Stimulated activated CD4-positive, alpha-beta T cell treated with anti-CD3 and anti-CD28 coated beads, Interleukin-1b, Interleukin-23, amount 100 ng/mL, for 4 hours (primary cell): Measurements from ENCODE around the gene BASP1.
"Not testable (repeated sequence)": the region's sequence is repeated elsewhere in the genome, so short reads cannot be mapped to it uniquely, and the experiment has no call there.

Experiments
- DNase-seq, 2 donors: peaks; one replicate each; pipeline ENCODE4 v3.0.0-alpha.2; 2020; ENCODE audit warnings: low read depth in 2 of 2

Gene BASP1

DNA sequence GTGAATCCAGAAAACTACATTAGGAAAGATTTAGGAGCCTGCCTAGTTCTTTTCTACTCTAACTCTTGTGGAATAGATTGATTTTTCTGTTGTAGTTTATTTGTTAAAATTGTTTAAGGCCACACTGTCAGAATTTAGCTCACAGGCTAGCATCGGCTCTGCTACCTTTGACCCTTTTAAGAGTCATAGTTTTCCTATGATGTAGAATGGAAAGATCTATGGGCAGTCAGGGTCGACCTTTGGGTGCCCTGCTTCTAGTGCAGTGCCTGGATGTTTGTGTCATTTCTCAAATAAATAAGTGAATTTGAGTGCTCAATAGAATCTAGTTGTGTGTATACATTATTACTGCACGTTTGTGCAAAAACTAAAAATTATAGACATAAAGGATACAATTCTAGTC lies 38.7 kb downstream of the BASP1 start:
- no peak for DNase-seq

DNA sequence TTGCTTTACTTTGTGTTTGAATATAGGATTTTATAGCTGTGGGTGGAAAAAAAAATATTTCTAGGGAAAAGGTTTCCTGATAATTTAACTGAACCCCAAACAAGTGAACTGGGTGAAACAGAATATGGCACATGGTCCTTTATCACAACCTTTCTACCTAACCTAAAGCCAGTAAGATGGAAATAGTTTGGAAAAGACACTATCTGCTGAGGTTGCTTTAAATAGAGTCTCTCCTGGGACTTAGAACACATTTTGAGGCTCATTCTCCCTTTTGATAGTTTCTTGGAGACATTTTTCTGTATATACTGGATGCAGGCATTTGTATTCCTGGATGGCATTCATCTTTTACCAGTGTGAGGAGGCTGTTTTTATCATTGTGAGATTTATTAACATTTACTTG lies 39.4 kb downstream of the BASP1 start:
- DNase-seq = no peak

DNA sequence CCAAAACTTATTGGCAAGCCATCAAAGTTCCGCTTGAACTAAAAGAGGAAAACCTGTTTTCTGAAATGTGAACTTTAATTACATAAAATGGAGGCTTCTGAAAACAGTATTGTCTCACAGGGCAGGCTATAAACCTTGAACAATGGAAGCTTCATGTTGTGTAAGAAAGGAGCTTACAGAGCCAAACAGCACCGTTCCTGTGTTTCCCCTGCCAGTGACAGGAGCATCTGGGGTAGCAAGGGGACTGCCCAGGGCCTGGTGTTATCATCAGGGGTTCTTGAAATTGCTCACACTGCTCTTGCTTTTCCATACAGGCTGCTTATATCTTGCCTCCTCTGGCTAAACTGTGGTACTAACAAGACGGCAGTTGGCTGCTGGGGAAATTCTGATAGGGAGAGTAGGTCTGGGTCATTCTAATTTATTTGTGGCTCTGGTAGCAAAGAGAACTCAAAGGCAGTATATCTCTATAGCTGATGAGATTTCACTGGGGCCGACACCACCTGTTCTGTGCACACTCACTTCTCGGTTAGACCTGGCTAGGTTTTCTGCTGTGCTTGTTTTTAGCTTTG lies 40.4 kb downstream of the BASP1 start:
- no peak for DNase-seq

DNA sequence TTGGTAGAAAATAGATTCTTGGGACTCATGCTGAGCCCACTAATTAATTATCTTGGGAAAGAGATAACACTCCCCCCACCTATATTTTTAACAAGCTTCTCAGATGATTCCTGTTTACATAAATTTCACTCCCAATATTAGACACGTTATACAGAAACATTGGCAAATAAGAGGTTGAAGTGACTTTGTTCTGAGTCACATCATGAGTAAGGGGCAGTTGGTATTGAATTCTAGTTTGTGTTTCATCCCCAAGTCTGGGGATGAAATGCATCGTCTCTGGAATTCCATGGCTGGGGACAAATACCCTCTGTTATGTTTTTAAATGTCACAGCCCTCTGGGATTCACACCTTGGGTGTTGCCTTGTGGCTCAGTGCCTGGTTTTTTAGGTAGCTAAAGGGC lies 41.0 kb downstream of the BASP1 start:
- no peak for DNase-seq

DNA sequence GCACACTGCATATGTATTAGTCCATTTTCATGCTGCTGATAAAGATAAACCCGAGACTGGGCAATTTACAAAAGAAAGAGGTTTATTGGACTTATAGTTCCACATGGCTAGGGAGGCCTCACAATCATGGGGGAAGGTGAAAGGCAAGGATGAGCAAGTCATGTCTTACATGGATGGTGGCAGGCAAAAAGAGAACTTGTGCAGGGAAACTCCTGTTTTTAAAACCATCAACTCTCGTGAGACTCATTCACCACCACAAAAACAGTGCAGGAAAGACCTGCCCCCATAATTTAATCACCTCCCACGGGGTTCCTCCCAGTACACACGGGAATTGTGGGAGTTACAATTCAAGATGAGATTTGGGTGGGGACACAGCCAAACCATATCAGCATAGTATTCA lies 41.6 kb downstream of the BASP1 start:
- not testable (repeated sequence) for DNase-seq

DNA sequence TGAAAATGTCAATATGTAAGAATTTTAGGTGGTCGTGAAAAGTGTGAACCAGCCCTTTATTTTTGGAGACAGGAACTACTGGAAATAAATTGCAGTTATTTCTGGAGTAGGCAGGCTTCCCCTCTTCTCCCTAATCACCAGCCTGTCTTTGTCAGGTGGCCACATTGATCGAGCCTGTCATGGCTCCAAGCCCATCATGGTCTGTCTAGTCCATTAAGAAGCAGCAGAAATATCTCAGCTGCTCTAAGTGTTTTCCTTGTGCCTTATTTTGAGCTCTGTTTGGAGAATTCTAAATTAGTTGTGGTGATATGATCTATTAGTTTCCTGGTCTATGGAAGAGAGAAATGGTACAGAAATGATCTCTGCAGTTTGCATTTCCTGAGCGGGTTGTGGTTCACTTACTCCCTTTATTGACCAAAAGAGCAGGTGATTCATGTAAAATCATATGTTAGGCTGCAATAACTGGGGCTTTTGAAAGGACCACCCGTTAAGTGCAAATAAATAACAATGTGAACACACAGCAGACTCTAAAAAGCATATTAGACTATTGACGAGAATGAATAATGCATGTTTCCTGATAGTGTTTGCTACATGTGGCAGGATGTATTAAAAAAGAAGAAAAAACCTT lies 42.3 kb downstream of the BASP1 start:
- DNase-seq = no peak

DNA sequence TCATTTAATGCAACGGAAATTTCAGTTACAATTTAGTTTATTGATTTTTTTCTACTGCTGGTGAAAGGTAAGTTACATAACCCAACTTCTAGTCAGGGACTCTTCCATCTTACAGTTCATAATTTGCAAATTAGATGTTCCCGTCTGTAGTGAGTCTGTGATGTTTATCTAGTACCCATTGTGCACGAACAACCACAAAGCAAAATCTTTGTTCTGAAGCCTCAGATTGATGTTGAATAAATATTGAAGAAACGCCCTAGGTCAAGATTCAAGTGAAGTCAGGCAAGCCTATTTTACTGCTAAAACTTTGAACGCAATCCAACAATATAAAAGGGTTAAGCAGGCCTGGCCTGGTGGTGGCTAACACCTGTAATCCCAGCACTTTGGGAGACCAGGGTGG lies 43.1 kb downstream of the BASP1 start:
- DNase-seq = no peak

DNA sequence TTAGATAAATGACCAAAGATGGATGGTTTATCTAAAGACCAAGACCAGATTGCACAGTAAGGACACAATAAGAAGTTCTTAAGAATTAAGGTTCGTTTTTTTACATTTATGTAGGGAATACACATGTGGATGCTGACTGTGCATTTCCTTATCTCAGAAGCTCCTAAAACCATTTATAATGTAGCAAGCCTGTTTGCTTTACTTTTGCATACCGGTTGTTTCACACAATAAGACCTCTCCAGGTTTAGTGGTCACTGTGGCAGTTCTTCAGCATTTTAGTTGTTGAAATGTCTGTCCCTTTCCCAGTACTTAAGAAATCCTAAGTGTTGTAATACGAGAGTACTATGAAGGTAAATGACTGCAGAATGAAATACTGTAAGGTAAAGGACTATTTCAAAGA lies 43.6 kb downstream of the BASP1 start:
- DNase-seq = no peak

DNA sequence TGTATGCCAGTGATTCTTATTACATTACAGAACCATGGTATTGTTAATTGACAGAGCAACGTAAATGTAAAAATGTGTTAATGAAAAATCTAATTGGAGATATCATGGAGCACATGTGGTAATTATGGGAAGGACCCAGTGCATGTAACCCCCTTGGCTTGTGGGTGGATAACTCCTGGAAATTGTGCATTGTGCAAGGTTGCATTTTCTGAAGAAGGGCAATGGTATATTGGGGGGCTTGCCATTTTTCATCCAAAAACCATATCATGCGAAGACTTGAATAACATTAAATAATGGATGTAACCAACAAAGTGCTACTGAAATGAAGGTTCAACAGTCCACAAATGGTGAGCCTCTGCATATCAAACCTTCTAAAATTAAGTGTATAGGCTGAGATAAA lies 47.6 kb downstream of the BASP1 start:
- no peak for DNase-seq

DNA sequence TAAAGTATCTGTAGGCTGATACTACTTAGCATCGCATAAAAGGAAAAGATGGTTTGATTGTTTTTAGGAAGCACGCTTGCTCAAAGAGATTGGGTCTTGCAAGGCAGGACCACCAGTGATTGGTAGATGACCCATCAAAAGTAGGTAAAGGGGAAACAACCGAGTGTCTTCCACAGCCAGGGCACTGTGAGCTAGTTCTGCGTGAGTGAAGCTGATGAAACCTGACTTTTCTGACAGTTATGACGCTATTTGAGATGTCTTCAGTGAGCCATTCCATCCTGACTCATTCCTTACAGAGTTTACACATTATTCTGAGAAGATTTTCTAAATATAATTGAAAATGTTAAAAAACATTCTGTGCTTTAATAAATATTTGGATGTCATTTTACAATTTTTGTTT lies 49.7 kb downstream of the BASP1 start:
- no peak for DNase-seq

DNA sequence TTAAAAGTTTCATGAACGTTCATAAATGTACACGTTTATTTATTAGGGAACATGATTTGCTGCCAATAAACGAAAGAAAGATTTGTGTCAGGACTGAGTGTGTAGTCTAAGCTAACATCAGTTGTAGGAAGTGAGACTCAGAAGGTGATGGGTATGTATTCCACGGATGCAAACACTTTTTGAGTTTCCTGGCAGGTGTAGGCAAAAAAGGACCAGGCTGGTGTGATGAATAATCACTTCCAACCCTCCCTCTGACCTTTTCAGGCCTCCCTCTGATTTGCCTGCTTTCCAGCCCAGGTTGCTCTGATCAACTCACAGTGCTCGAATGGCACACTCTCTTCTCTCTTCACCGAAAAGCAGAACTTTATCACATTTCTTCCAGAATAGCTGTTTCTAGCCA lies 51.8 kb downstream of the BASP1 start:
- DNase-seq = no peak

DNA sequence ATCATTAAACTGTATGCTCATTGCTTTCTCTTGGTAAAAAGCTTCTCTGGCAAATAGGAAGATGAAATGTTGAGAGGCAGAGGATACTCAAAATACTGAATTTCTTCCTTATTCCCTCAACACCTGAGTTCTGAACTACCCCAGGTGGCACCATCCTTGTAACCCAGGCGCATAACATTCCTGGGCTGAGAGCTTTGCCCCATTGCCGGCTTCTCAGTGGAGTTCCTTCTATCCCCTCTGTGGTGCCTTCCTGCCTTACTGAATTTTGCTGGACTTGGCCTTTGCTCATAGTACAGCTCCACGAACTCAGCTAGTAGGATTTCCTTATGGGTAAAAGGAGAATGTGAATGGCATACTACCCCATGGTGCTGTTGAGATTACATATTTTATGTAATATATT lies 54.7 kb downstream of the BASP1 start:
- DNase-seq = no peak

DNA sequence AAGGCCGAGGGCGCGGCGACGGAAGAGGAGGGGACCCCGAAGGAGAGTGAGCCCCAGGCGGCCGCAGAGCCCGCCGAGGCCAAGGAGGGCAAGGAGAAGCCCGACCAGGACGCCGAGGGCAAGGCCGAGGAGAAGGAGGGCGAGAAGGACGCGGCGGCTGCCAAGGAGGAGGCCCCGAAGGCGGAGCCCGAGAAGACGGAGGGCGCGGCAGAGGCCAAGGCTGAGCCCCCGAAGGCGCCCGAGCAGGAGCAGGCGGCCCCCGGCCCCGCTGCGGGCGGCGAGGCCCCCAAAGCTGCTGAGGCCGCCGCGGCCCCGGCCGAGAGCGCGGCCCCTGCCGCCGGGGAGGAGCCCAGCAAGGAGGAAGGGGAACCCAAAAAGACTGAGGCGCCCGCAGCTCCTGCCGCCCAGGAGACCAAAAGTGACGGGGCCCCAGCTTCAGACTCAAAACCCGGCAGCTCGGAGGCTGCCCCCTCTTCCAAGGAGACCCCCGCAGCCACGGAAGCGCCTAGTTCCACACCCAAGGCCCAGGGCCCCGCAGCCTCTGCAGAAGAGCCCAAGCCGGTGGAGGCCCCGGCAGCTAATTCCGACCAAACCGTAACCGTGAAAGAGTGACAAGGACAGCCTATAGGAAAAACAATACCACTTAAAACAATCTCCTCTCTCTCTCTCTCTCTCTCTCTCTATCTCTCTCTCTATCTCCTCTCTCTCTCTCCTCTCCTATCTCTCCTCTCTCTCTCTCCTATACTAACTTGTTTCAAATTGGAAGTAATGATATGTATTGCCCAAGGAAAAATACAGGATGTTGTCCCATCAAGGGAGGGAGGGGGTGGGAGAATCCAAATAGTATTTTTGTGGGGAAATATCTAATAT lies 58.1 kb downstream of the BASP1 start:
- DNase-seq = no peak

DNA sequence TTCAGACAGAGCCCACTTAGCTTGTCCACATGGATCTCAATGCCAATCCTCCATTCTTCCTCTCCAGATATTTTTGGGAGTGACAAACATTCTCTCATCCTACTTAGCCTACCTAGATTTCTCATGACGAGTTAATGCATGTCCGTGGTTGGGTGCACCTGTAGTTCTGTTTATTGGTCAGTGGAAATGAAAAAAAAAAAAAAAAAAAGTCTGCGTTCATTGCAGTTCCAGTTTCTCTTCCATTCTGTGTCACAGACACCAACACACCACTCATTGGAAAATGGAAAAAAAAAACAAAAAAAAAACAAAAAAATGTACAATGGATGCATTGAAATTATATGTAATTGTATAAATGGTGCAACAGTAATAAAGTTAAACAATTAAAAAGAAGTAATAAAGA lies 59.0 kb downstream of the BASP1 start:
- DNase-seq = no peak

DNA sequence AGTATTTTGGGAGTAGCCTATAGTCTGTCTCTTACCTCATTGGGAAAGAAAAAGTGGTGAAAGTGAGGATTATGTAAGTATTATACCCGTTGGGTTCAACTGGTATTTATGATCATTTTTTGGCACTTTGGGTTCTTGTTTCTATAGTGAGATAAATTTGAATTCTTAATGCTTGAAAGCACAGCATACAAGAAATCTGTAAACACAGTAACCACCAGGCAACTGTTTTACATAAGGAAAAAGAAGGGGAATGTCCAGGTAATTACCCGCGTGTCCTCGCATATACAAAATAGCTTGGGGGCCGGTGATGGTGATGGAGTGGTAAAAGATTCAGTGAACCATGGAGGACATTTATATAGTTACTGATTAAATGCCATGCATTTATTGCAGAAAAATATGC lies 60.5 kb downstream of the BASP1 start:
- DNase-seq = no peak

DNA sequence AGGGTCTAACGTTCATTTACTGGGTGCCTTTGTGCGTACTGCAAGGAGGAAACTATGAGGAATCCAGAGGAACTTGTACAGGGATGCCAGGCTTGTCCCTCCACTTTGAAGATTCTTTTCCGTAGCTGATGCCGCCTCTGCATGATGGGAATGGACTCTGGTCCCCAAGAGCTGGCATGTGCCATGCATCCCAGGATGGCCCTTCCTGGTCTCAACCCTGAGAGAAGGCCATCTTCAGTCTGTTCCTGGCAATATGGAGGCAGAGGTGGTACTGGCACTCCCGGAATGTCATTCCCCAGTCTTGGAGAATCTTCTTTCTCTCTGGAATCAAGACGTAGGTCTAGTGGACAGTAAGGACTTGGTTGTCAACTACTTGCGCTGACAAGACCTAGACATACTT lies 61.5 kb downstream of the BASP1 start:
- DNase-seq = no peak

DNA sequence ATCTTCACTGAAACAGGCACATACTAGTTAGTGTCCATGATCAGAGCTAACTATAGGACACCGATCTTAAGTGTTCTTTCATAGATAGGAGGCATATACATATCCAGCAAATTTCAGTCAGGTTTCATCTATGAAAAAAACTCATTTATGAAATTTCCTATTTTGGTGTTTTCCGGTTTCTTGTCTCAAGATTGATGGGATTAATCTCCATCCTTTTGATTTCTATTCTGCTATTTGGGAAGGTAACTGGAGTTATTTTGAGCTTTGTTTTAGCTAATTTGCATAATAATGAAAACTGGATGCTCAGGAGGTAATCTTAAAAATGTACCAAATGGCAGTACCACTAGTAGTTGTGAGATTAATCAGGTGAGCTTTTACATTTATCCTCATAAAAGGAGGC lies 62.1 kb downstream of the BASP1 start:
- DNase-seq = no peak

DNA sequence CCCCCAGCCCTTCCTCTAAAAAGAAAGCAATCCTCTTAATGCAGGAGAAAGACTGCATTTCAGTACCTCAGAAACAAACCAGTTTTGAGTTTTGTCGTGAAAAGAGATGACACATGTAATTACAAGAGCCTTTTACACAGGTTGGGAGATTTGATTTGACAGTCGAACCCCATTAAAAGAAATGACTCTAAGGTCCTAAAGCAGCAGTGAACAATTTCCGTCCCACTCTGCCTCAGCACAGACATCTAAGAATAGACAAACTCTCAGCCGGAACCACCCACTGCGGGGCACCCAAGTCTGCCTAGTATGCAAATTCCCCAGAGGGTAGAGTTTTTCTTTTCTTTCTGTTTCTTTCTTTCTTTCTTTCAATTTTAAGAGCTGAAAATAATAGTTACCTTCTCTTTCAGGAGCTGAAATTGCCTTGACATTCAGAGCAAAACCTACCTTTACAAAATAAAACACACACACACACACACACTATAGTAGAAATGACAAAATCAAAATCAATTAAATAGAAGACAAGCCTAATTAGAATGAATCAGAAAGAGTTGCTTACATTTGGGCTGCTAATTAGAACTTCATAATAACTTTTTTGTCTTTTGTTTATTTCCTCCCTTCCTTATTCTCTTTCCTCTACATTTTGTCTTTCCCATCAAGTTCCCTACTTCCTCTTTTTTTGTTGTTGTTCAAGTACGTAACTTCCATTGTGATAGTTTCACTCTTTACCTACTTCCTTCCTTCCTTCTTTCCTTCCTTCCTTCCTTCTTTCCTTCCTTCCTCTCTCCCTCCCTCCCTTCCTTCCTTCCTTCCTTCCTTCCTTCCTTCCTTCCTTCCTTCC lies 65.1 kb downstream of the BASP1 start:
- DNase-seq = no peak

DNA sequence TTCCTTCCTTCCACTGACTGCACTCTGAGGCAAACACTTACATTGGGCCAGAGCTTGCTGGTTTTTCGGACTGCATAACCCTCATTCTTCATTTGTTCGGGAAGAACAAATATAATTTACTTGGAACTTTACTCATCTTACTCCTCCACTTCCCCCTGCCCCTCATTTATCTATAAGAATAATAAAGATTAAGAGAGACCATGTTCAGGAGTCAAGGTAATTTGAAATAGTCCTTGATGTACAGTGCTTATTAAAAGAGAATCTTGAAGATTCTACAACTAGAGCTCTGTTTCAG lies 65.6 kb downstream of the BASP1 start:
- no peak for DNase-seq

DNA sequence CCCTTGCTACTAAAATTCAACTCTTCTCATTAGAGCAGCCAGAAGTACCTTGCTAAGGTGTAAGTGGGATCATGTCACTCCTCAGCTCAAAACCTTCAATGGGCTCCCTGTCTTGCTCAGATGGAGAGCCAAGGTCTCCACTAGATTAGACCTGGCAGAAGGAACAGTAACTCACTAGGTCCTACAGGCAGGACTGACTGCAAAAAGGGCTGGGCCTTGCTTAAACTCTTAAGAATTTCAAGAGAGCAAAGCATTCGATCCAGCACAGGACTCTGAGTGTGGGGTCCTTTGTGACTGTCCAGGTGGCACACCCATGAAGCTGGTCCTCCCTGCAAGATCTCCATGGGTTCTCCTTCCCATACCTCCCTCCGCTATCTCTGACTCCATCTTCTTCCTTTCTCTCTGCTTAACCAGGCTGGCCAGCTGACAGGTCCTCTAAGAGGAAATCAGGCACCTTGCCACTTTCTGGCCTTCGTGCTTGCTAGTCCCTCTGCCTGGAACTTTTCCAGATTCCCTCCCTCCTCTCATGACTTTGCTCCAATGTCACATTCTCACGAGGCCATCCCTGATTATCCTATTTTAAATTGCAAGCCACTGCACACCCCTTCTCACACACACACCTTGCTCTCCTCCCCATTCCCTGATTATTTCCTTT lies 70.2 kb downstream of the BASP1 start:
- no peak for DNase-seq

DNA sequence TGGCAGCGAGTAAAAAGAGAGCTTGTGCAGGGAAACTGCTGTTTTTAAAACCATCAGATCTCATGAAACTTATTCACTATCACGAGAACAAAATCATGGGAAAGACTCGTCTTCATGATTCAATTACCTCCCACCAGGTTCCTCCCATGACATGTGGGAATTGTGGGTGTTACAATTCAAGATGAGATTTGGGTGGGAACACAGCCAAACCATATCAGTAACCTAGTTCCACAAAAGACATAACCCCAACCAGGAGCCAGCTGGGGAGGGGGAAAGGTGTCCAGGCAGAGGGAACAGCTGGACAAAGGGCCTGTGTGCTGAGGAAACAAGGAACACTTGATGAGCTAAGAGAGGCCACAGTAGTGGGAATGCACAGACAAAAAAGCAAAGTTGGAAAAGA lies 71.1 kb downstream of the BASP1 start:
- DNase-seq = no peak
